ENCODE measurements around the gene TMEM41B.

The TMEM41B gene

DNA sequence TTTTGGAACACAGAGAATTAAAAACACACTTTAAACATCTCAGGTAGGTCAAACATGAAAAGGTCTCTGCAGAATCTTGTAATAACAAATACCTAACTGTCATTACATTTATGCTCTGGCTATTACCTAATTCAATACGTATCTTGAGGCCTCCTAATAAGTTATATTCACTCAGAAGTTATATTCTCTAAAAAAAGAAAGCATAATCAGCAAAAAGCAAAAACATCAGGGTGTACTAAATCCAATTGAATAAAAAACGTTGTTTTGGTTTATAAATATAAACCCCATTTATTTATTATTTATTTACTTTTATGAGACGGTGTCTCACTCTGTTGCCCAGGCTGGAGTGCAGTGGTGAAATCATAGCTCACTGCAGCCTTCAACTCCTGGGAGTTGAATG, 10.2 kb downstream of the TMEM41B start:
- DNase-seq, result no peak

- DNase-seq, result no peak
Observed at GRCh38 chr11:9302448-9302847, 11.9 kb downstream of the TMEM41B start.

- DNase-seq, result no peak
Observed at GRCh38 chr11:9301720-9302119, 12.7 kb downstream of the TMEM41B start.

GRCh38 chr11:9293646-9294045, 20.7 kb downstream of the TMEM41B start:
- no peak for DNase-seq

- DNase-seq, result no peak
Observed at GRCh38 chr11:9285850-9286587, 28.4 kb downstream of the TMEM41B start.

GRCh38 chr11:9280655-9281301, 33.6 kb downstream of the TMEM41B start:
- peak; percentile 66 for DNase-seq

GRCh38 chr11:9277176-9277575, 37.2 kb downstream of the TMEM41B start:
- no peak for DNase-seq

DNA sequence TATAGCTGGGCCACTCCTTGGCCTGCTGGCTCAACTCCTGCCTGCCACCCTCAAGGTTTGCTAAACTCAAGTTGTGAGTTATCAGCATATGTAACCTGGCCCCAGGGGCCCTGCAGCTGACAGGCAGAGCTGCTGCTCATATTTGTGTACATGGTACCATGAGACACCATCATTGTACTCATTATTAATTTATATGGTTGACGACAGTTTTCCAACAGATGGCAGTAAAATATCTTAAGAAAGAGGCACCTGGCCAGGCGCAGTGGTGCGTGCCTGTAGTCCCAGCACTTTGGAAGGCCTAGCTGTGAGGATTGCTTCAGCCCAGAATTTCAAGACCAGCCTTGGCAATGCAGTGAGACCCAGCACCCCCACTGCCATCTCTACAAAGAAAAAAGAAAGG, 37.8 kb downstream of the TMEM41B start:
- DNase-seq, result no peak

DNA sequence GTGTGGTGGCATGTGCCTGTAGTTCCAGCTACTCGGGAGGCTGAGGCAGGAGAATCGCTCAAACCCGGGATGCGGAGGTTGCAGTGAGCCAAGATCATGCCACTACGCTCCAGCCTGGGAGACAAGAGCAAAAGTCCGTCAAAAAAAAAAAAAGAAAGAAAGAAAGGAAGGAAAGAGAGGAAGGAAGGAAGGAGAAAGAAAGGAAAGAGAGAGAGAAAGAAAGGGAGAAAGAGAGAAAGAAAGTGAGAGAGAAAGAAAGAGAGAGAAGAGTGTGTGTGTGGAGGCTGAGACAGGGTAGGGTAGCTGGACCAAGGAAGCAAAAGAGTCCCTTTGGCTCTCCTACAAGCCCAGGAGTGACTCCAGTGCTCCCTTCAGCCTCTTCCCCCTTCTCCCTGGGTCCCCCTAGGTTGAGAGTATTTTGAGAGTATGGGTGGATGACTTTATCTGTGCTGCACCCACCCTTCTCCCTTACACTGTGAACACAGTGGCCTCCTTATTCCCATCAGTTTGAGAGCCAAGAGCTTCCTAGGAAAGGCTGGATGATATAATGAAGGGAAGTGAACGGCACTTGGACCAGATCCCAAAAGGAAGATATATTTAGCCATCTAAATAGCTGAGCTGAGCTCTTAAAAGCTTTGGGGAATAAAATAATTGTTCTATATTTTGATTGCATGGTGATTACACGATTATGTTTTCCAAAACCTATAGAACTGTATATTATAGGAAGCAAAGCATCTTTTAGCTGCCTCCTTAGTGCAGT, 39.7 kb downstream of the TMEM41B start:
- DNase-seq, result no peak

- DNase-seq, result no peak
Observed at GRCh38 chr11:9273376-9274336, 40.7 kb downstream of the TMEM41B start.

GRCh38 chr11:9269492-9270013, 44.8 kb downstream of the TMEM41B start:
- DNase-seq, result no peak

GRCh38 chr11:9267680-9268079, 46.7 kb downstream of the TMEM41B start:
- no peak for DNase-seq

- no peak for DNase-seq
Observed at GRCh38 chr11:9266926-9267325, 47.5 kb downstream of the TMEM41B start.

GRCh38 chr11:9266132-9266736, 48.2 kb downstream of the TMEM41B start:
- DNase-seq, result no peak

- peak; percentile 73 for DNase-seq
Observed at GRCh38 chr11:9265211-9266131, 48.9 kb downstream of the TMEM41B start, which contains the start of gene DENND5A. TSS of gene DENND5A (minus strand) at chr11:9265350. CDS start at chr11:9265069, 281 bp downstream.

DNA sequence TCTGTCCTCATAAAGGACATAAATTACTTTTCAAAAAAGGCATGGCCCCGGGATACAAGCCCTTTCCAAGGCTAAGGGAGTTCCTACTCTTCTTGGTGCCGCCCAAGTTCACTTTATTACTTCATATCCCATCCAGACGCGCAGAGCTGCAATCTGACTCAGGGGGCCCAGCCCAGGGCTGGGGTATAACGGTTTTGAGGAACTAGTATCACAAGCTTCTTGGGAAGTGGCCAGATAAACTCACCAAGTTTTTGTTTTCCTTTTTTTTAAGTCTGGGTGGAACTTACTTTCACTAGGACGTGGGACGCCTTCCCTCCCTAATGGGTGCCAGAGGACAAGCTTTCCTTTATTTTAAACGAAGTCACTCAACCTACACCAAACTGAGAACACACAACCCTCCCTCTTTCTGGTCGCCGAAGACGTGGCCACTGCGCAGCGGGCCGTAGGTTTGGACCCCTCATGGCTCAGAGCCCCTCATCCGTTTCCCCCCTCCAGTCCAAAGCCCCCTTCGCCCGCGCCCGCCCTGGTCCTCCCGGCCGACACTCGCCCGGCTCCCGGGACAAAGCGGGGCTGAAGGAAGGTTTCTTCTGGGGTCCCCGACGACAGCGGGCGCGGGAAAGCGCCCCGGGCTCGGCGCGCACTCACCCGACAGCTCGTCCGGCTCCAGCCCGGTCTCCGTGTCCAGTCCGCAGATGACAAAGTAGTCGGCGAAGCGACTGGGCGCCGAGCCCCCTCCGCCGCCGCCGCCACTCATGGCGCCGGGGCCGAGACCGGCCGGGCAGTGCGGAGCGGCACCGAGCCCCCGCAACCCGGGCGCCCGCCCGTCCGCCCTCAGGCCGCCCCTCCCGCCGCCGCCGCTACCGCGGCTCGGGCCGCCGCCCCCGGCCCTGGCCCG, 49.8 kb downstream of the TMEM41B start:
- DNase-seq, result peak; percentile 41

DNA sequence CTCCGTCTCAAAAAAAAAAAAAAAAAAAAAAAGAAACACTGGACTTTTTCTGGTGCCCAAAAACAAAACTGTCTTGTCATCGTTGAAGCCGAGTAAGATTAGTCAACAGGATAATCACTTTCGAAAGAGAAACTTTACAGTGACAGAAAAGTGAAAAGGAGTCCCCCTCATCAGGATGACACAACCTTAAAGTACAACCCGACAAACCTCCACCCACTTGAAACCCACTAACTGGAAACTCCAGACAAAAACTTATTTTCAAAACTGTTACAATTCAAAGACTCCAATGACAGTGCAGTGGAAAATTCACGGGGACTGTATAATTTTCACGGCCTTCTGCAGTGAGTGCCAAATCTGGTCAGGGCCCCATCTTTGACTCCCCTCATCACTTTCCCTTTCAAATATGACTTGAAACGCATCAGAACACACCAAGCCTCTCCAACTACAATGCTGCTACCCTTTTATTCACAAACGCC, 50.5 kb downstream of the TMEM41B start:
- DNase-seq, result peak; percentile 54

GRCh38 chr11:9260838-9261146, 53.6 kb downstream of the TMEM41B start:
- DNase-seq, result peak; percentile 26

DNA sequence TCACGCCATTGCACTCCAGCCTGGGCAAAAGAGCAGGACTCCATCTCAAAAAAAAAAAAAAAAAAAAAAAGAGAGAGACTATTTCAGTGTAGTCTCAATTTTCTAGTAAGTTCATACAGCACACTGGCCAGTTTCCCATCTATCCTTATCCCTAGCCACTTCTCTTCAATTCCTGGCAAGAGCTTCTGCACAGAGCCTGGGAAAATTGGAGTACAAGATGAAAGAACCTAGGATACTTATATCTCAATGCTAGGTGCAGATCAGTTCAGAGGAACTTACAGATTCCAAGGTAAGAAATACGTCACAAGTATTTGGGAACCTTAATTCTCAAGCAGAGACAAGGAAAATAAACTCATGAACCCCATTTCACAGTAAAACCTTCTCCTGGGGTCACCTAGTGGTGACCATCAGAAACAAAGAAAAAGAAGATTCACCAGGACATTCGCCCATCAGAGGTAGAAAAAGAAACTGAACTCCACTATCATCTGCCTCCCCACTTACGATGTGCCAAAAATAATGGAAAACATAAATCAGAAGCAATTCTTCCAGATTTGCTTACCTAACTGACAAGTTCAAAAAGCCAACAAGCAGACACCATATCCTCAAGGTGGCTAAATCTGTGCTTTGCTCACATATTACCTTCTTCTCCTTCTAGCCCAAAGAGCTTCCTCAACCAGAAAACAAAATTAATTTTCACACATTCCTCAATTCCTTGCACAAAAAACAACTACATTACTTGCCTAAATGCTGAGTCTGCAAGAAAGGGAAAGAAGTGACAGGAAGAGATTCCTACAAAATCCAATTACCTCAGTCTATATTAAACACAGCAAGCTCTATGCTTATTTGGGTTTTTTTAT, 54.2 kb downstream of the TMEM41B start:
- DNase-seq, result no peak

Measured in CD4-positive, alpha-beta T cell treated with Interleukin-12 subunit alpha and Interleukin-12 subunit beta, for 1 hour (primary cell).